SK-N-SH treated with all-trans-retinoic acid at 6 μM for 48 hours (cell line): Measurements from ENCODE around the gene ITGB3.

ENCODE experiments used
- ATAC-seq: fragments of 200-7000 bp; cut with Tn5 transposase; 3 replicates; pipeline ENCODE4 v1.9.1; 2020; ENCODE audit warnings: mild to moderate bottlenecking, moderate library complexity
- BACH2 ChIP-seq: fragments of 250-450 bp; sonication (Bioruptor Pico); IDR thresholded peaks from 2 replicates; pipeline ENCODE4 v1.9.0; 2021; ENCODE audit warnings: mild to moderate bottlenecking, borderline replicate concordance
- CREB5 ChIP-seq: fragments of 250-450 bp; sonication (Bioruptor Pico); IDR thresholded peaks from 2 replicates; pipeline ENCODE4 v1.5.1; 2020; ENCODE audit warnings: low read depth, mild to moderate bottlenecking, moderate library complexity
- CSDC2 ChIP-seq: fragments of 250-450 bp; sonication (Bioruptor Pico); IDR thresholded peaks from 2 replicates; pipeline ENCODE4 v1.5.0; 2020; ENCODE audit warnings: mild to moderate bottlenecking, moderate library complexity
- ESRRG ChIP-seq: fragments of 250-450 bp; sonication (Bioruptor Pico); IDR thresholded peaks from 2 replicates; pipeline ENCODE4 v1.6.1; 2021; ENCODE audit warnings: mild to moderate bottlenecking
- GLIS3 ChIP-seq: fragments of 250-450 bp; sonication (Bioruptor Pico); IDR thresholded peaks from 2 replicates; pipeline ENCODE4 v1.5.0; 2020; ENCODE audit warnings: mild to moderate bottlenecking, moderate library complexity
- OSR1 ChIP-seq: fragments of 250-450 bp; sonication (Bioruptor Pico); IDR thresholded peaks from 2 replicates; pipeline ENCODE4 v1.8.0; 2022; ENCODE audit warnings: moderate library complexity, mild to moderate bottlenecking, inconsistent platforms
- PATZ1 ChIP-seq: fragments of 250-450 bp; sonication (Bioruptor Pico); IDR thresholded peaks from 2 replicates; pipeline ENCODE4 v1.8.0; 2020; ENCODE audit warnings: mild to moderate bottlenecking, moderate library complexity, borderline replicate concordance
- PPARA ChIP-seq: fragments of 250-450 bp; sonication (Bioruptor Pico); IDR thresholded peaks from 2 replicates; pipeline ENCODE4 v1.5.0; 2020; ENCODE audit warnings: mild to moderate bottlenecking, borderline replicate concordance
- SNAI2 ChIP-seq: fragments of 250-450 bp; sonication (Bioruptor Pico); IDR thresholded peaks from 2 replicates; pipeline ENCODE4 v1.5.0; 2020; ENCODE audit warnings: mild to moderate bottlenecking, moderate library complexity
- TCF4 ChIP-seq: fragments of 250-450 bp; sonication (Bioruptor Pico); IDR thresholded peaks from 2 replicates; pipeline ENCODE4 v1.8.0; 2021; ENCODE audit warnings: mild to moderate bottlenecking, moderate library complexity, borderline replicate concordance
- TOX ChIP-seq: fragments of 250-450 bp; sonication (Bioruptor Pico); IDR thresholded peaks from 2 replicates; pipeline ENCODE4 v1.8.0; 2021; ENCODE audit warnings: mild to moderate bottlenecking, moderate library complexity, borderline replicate concordance
- ZC3H10 ChIP-seq: fragments of 250-450 bp; sonication (Bioruptor Pico); IDR thresholded peaks from 2 replicates; pipeline ENCODE4 v1.5.1; 2021; ENCODE audit warnings: mild to moderate bottlenecking, moderate library complexity
- ZFP3 ChIP-seq: fragments of 250-450 bp; sonication (Bioruptor Pico); IDR thresholded peaks from 2 replicates; pipeline ENCODE4 v1.5.0; 2020; ENCODE audit warnings: mild to moderate bottlenecking, moderate library complexity
- ZNF565 ChIP-seq: fragments of 450-650 bp; formaldehyde crosslinking; conservative IDR thresholded peaks from 2 replicates; pipeline ENCODE4 v1.5.0; 2020; ENCODE audit warnings: low read depth, mild to moderate bottlenecking, moderate library complexity
- TF ChIP-seq, protein P1 (sequence below): fragments of 250-450 bp; sonication (Bioruptor Pico); IDR thresholded peaks from 2 replicates; pipeline ENCODE4 v1.5.0; 2020; ENCODE audit warnings: mild to moderate bottlenecking, moderate library complexity
- TF ChIP-seq, protein P2 (sequence below): fragments of 250-450 bp; sonication (Bioruptor Pico); IDR thresholded peaks from 2 replicates; pipeline ENCODE4 v1.8.0; 2021; ENCODE audit warnings: low read depth, mild to moderate bottlenecking, moderate library complexity, borderline replicate concordance

ITGB3 gene

GRCh38 chr17:47286198-47286914, 32.7 kb downstream of the ITGB3 start:
- no peak for ATAC-seq
- TF ChIP-seq ZNF565 (CRISPR knock-in tag): no peak
- TF ChIP-seq ZC3H10 (CRISPR knock-in tag): no peak
- TF ChIP-seq PPARA (CRISPR knock-in tag): no peak
- TF ChIP-seq BACH2 (CRISPR knock-in tag): no peak
- TF ChIP-seq CSDC2 (CRISPR knock-in tag): no peak
- TF ChIP-seq, protein P1, sequence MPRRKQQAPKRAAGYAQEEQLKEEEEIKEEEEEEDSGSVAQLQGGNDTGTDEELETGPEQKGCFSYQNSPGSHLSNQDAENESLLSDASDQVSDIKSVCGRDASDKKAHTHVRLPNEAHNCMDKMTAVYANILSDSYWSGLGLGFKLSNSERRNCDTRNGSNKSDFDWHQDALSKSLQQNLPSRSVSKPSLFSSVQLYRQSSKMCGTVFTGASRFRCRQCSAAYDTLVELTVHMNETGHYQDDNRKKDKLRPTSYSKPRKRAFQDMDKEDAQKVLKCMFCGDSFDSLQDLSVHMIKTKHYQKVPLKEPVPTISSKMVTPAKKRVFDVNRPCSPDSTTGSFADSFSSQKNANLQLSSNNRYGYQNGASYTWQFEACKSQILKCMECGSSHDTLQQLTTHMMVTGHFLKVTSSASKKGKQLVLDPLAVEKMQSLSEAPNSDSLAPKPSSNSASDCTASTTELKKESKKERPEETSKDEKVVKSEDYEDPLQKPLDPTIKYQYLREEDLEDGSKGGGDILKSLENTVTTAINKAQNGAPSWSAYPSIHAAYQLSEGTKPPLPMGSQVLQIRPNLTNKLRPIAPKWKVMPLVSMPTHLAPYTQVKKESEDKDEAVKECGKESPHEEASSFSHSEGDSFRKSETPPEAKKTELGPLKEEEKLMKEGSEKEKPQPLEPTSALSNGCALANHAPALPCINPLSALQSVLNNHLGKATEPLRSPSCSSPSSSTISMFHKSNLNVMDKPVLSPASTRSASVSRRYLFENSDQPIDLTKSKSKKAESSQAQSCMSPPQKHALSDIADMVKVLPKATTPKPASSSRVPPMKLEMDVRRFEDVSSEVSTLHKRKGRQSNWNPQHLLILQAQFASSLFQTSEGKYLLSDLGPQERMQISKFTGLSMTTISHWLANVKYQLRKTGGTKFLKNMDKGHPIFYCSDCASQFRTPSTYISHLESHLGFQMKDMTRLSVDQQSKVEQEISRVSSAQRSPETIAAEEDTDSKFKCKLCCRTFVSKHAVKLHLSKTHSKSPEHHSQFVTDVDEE (CRISPR knock-in tag): no peak
- TF ChIP-seq GLIS3 (CRISPR knock-in tag): no peak
- TF ChIP-seq OSR1 (CRISPR knock-in tag): no peak
- TF ChIP-seq ZFP3 (CRISPR knock-in tag): no peak
- TF ChIP-seq SNAI2: no peak
- TF ChIP-seq ESRRG (CRISPR knock-in tag): no peak
- no peak for TF ChIP-seq CREB5 (CRISPR knock-in tag)
- TF ChIP-seq PATZ1: no peak
- TF ChIP-seq TOX (CRISPR knock-in tag): no peak

GRCh38 chr17:47287068-47287467, 33.4 kb downstream of the ITGB3 start:
- ATAC-seq: no peak
- TF ChIP-seq, protein P2, sequence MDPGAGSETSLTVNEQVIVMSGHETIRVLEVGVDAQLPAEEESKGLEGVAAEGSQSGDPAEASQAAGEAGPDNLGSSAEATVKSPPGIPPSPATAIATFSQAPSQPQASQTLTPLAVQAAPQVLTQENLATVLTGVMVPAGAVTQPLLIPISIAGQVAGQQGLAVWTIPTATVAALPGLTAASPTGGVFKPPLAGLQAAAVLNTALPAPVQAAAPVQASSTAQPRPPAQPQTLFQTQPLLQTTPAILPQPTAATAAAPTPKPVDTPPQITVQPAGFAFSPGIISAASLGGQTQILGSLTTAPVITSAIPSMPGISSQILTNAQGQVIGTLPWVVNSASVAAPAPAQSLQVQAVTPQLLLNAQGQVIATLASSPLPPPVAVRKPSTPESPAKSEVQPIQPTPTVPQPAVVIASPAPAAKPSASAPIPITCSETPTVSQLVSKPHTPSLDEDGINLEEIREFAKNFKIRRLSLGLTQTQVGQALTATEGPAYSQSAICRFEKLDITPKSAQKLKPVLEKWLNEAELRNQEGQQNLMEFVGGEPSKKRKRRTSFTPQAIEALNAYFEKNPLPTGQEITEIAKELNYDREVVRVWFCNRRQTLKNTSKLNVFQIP (CRISPR knock-in tag): no peak
- no peak for TF ChIP-seq ESRRG (CRISPR knock-in tag)
- no peak for TF ChIP-seq TCF4 (CRISPR knock-in tag)
- TF ChIP-seq PATZ1: no peak
- TF ChIP-seq GLIS3 (CRISPR knock-in tag): no peak
- no peak for TF ChIP-seq ZNF565 (CRISPR knock-in tag)
- TF ChIP-seq, protein P1 (CRISPR knock-in tag): no peak
- TF ChIP-seq ZFP3 (CRISPR knock-in tag): no peak
- TF ChIP-seq, all 23 proteins: peak for 0
